Stimulated activated CD4-positive, alpha-beta T cell treated with anti-CD3 and anti-CD28 coated beads, Interleukin-4, amount 100 ng/mL, for 1 hour (primary cell): ENCODE data around the gene DCP1B.

Experiments
- DNase-seq: peaks from one replicate; pipeline ENCODE4 v3.0.0-alpha.2; 2020

Gene DCP1B

DNA sequence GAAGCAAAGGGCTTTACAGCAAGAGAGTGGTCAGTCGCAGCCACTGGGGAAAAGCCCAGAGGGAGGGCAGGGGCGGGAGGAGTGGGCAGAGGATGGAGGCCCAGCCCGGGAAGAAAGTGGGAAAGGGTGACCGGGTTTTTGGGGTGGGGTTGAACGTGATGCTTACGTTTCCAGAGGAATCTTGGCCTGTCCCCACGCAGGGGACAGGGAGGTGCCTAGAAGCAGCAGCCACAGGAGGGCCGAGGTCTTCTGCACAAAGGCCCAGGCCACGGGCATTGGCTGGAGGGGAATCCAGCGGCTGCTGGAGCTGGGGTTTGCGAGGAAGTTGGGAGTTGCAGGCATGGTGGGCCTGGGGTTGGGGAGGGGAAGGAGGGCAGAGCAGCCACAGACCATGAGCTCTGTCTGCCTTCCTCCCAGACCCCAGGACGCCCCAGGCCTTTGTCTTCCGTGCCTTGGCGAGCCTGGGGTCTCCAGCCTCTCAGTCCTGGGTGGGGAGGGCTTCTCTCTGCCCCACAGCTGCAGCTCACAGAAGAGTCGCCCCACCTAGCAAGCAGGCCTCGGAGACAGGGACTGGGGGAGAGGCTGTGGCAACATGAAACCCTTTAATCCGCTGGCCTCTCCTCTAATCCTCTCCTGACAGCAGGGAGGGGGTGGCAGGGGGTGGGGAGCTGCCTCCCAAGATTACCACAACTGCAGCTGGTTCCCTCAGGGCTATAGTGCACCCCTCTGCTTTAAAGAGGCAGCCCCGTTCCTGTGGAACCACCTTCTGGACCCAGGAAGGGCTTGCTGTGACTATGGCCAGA lies 86.0 kb downstream of the DCP1B start, which contains the start of gene CACNA2D4:
CACNA2D4 (minus strand) TSS at position 572 of the 803 bp plus-strand sequence; CDS start at position 393, 179 bp downstream.
- no peak for DNase-seq

DNA sequence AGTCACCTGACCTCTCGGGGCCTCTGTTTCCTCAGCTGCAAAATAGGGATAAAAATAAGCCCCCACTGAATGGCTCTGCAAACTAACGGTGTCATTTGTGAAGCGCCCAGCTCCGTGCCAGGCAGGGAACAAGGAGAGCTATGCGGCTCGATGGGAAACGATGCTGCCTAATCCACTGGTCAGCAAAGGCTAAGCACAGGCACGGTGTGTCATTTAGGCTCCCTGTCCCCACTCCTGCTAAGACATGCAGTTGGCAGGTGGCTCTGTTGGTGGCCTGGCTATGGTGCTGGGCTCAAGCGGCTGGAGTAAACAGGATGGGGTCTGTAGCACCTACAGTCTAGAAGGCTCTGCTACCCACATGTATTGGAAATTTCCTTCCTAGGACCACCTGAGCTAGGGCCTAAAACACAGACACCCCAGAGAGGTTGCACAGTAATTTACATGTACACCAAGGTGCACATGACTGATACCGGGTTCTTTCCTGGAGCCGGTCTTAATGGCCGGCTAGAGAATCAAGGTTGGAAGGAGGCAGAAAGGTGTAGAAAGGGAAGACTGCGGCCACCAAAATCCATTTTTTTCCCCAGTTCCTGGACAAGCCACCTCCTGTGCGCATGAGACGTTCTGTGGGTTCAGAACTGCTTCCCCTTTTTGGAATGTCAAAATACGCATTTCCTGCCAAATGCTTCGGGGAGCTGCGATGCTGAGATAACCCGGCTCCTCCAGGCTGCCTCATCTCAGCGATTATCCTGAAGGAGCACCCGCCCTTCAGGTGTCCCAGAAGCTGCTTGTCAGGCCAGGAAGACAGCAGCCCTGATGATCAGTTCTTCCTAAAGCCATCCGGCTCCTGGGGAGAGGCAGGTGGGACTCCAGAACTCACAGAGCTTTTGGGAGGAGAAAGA lies 86.8 kb downstream of the DCP1B start:
- no peak for DNase-seq

DNA sequence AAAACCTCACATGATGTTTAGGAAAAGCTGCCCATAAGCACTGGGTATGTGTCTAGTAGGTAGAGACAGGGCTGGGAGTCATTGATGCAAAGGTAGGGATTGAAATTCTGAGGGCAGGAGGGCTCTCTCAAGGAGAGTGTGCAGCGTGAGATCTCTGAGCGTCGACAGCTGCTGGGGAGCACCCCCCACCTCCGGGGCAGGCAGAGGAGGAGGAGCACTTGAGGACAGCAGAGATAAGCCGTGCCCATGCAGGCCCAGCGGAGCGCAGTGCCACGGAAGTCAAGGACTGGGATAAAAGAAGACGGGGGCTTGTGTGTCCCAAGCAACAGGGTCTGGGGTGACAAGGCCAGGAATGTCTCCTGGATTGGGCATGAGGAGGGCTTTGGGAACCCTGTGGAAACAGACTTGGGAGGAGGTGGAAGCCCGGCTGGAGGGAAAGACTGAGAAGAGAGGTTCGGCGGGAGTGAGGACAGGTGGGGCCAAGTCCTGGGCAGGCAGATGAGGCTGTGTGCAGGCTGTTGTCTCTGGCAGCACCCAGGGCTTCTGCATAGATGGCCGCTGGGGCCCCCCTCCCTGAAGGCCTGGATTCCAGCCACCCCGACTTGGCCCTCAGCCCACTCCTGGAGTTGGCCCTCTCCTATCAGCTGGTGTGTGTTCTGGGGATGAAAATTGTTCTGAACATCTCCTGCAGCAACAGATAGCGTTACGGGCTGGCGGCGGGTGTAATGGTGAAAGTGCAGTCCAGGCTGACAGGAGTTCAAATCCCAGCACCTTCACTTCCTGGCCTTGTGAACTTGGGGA lies 87.7 kb downstream of the DCP1B start:
- no peak for DNase-seq

GRCh38 chr12:1915082-1915968 lies 88.9 kb downstream of the DCP1B start:
- peak; percentile 8 for DNase-seq

DNA sequence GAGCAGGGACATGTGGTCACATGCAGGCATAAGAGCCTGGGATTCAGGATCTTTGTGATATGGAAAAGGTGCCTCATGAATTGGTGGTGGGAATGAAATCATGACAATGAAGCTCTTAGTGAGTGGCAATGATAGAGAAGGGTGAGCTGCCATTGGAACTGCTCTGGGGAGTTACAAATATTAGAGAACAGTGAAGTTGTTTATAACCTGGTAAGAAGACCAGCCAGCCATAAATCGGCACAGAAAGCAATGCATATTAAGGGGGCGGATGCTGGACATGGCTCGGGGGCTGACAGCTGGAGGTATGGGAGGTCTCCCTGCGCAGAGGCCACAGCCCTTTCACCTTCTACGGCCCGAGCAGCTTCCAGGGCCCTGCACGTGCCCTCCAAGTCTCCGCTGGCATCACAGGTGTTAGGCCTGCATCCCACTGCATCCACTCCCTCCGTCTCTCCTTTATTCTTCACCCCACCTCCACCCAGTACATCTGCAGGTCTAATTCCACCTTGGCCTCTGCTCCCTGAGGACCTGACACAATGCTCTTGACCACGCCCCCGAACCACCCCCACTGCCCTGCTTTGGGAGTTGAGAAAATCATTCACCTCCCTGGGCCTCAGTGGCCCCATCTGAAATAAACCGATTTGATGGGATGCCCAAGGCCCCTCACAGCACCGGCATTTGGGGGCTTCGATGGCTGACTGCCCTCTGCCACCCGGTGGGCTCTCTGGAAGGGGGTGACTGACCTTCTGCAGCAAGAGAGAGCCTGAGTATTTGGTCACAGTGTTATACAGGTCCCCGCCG lies 89.9 kb downstream of the DCP1B start:
- DNase-seq: no peak

- no peak for DNase-seq
Measured at GRCh38 chr12:1913377-1914113, 90.7 kb downstream of the DCP1B start.

DNA sequence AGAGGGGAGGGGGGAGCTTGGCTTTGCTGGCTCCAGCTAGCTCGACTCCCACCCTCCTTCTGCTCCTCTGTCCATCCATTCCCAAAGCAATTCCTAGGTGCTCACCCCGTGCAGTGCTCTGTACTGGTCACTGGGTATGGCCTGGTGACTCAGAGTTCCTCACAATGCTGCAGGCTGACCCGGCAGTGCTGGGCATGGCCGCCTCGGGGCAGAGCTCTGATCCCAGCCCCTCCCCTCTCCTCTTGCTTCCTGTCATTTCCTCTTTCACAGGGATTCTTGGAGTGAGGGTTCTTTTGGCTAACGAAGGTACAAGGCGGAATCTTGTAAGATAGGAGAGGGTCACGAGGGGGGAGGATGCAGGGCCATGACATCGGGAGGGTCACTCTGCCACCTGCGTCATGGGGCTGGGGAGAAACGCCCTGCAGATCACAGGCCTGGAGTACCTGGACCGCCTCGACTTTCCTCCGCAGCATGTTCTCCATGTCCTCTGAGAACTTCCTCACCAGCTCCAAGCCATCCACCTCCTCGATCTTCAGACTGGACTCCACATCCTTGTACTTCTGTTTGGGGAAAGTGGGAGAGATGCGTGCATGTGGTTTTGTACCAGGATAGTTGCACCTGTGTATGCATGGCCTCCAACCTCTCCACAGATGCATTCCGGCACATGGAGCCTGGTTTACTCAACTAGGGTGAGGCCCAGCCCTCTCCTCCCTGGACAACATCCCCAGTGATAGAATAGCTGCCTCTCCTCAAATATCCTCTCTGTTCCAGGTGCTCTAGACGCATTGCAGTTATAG lies 91.5 kb downstream of the DCP1B start:
- no peak for DNase-seq

DNA sequence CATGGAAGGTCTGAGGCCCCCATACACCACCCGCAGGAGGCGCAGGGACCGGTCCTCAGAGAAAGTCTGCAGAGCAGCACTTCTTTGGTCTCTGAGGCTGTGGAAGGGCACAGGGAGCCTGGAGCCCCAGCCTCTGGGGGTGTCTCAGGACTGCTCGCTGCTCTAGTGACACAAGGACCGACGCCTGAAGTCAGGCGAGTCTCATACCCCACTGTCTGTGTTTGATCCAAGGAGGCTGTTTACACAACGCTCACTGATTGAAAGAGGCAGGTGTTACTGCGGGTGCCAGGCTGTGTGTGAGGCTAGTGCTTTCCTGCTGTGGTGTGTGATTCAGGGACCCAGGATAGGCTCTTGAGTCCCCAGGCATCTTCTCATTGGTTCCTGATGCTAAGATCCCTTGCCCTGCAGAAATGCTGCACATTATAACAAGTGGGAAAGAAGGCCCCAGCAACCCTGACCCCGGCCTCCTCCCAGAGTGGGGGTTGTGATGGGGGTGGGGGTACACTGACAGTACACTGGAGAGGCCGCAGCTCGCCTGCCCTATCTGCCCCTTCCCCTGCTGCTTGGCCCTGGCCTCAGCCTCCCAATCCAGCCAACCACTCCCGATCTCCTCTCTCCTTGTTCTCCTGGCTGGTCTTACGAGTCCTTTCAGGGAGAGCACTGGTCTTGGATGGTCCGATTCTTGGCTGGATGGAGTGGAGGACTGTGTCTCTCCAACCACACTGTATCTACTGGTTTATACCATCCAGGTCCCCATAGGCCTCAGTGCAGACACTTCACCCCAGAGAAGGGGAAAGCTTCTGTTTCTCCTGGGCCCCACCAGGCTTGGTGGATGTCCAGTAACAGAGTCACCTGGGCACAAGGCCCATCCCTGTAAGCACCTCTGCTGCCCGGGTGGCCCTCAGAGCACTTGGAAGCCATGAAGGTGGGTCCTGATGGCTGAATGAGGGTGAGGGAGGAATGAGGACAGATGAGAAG lies 92.4 kb downstream of the DCP1B start:
- DNase-seq: no peak

- DNase-seq: no peak
Measured at GRCh38 chr12:1910468-1910867, 93.8 kb downstream of the DCP1B start.

DNA sequence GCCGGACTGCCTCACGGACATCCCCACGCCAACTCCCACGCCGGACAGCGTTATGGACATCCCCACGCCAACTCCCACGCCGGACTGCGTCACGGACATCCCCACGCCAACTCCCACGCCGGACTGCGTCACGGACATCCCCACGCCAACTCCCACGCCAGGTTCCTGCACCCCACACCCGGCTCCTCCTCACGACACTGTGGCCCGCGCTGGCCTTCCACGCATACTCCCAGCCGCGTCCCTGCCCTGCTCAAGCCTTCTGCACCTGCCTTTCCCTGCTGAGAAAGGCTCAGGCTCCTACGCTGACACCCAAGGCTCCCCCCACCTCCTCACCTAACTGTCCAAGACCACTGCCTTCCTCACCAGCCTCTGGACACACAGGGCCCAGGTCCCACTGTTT lies 95.5 kb downstream of the DCP1B start:
- DNase-seq: no peak

- DNase-seq: peak; percentile 27
Measured at GRCh38 chr12:1907652-1908611, 96.3 kb downstream of the DCP1B start.

DNA sequence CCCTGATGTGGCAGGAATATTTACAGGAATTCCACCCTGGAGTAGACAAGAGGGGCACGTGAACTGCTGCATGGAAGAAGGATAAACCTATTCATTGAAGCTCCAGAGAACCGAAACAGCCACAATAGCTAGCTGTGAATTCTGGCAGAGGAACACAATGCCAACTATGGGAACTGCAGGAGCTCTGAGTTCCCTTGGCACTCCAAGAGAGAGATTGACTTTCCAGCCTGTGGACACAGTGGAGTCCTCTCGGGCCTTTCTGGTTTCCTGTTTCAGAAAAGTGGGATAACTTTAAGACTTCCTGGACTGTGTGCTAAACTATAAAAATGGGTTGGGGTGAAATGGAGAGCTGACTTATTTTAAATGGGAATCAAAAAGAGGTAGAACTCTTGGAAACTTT lies 97.7 kb downstream of the DCP1B start:
- no peak for DNase-seq

- no peak for DNase-seq
Measured at GRCh38 chr12:1904875-1905274, 99.4 kb downstream of the DCP1B start.

DNA sequence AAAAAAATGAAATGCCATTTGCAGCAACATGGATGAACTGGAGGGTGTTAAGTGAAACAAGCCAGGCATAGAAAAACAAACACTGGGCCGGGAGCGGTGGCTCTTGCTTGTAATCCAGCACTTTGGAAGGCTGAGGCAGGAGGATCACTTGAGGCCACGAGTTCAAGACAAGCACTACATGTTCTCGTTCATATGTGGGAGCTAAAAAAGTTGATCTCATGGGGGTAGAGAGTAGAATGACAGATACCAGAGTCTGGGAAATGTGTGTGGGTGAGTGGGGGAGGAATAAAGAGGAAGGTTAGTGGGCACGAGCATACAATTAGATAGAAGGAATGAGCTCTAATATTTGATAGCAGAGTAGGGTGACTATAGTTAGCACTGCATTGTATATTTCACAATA lies 107.3 kb downstream of the DCP1B start:
- no peak for DNase-seq
